Measurements from ENCODE around the gene ARHGAP24. TPM values are rescaled to one million over a fixed set of nuclear protein-coding genes. Genes with fewer than 3 reads are reported as not detected.

ARHGAP24 gene
- total RNA-seq, 1 experiment from 2014 or later, result 1.3 TPM

DNA sequence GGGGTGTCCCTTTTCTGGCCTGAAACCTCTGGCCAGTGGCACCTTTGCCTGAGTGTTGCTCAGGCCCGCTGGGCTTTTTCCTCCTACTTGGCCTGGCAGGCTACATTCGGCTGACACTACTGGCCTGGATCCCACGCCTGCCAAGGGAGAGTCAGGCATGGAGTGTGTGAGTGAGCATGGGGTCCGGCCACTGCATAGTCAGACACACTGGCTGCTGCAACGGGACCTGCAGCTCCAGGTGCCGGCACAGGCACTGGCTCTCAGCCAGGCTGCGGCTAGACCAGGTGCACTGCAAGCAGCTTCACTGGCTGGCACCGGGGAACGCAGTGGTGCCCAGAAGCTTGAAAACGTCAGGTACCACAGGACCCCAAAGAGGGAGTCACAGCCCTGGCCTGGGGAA is 434.9 kb downstream of the ARHGAP24 start:
- Histone ChIP-seq H3K9ac (ENCODE audit: low read length) (no peak overlapping the region), H2AFZ (ENCODE audit: low read depth, low read length, poor library complexity, severe bottlenecking) (no peak overlapping the region), H3K9me3 (ENCODE audit: control insufficient read depth in 1 of 2, insufficient read depth in 1 of 2, low read depth in 1 of 2, low read length in 2 of 2) (no peaks in the 10 kb centered on the region), H3K9me2 (ENCODE audit: insufficient read depth) (no peaks in the 10 kb centered on the region), H3K4me1 (ENCODE audit: control insufficient read depth in 1 of 2, insufficient read depth in 2 of 2, low read length in 2 of 2) (no peaks in the 10 kb centered on the region), H3K4me3 (replicated peaks in 1 of 2; ENCODE audit: low read depth in 1 of 2, low read length in 2 of 2) (no peak overlapping the region), H4K20me1 (ENCODE audit: insufficient read depth) (no peaks in the 10 kb centered on the region), H3K27ac (ENCODE audit: low read depth, low read length) (no peak overlapping the region), H3K36me3 (ENCODE audit: control insufficient read depth in 1 of 2, insufficient read depth in 2 of 2, low read length in 2 of 2) (no peaks in the 10 kb centered on the region), H3K4me2 (ENCODE audit: low read length) (no peak overlapping the region), H3K27me3 (ENCODE audit: insufficient read depth, low read length) (no peaks in the 10 kb centered on the region), H3K79me2 (ENCODE audit: insufficient read depth, low read length) (no peaks in the 10 kb centered on the region)
- no peak for TF ChIP-seq POLR2AphosphoS5 (IDR thresholded peaks at IDR 0.05; ENCODE audit: low read depth, low read length)
- TF ChIP-seq EGR1 (IDR thresholded peaks at IDR 0.05; ENCODE audit: low read depth), result no peak
- TF ChIP-seq POLR2A (IDR thresholded peaks at IDR 0.05; ENCODE audit: borderline replicate concordance, extremely low read depth, insufficient read depth, insufficient read length), result no peak
- no peak for TF ChIP-seq JUND (IDR thresholded peaks at IDR 0.05)
- TF ChIP-seq CBX3 (IDR thresholded peaks at IDR 0.05; ENCODE audit: low read depth), result no peak
- TF ChIP-seq ZNF274 (IDR thresholded peaks at IDR 0.05; ENCODE audit: low read depth, low read length), result no peak
- TF ChIP-seq ZFX (IDR thresholded peaks at IDR 0.05), result no peak
- TF ChIP-seq, protein P1, sequence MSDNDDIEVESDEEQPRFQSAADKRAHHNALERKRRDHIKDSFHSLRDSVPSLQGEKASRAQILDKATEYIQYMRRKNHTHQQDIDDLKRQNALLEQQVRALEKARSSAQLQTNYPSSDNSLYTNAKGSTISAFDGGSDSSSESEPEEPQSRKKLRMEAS (IDR thresholded peaks at IDR 0.05), result no peak
- no peak for TF ChIP-seq CEBPB (IDR thresholded peaks at IDR 0.05; ENCODE audit: low read depth)
- ATAC-seq (no peak), DNase-seq (ENCODE audit: low read depth, low spot score) (no peak)
- ChIA-PET RAD21 (ENCODE audit: low non-redundant PET in 1 of 2, low total read pairs in 2 of 2, uncharacterized antibody in 2 of 2, unreplicated experiment in 2 of 2) (no interaction called here), CTCF (interaction anchor here (1.4 kb wide), 1 partner anchor 59 kb away, joined by 3 read pairs; no protein-coding TSS in a partner anchor), POLR2A (no interaction called here)
- intact Hi-C loops (cut with micrococcal nuclease), result no loop called here
- BruUV-seq (replicated peaks), result no TSS peak

DNA sequence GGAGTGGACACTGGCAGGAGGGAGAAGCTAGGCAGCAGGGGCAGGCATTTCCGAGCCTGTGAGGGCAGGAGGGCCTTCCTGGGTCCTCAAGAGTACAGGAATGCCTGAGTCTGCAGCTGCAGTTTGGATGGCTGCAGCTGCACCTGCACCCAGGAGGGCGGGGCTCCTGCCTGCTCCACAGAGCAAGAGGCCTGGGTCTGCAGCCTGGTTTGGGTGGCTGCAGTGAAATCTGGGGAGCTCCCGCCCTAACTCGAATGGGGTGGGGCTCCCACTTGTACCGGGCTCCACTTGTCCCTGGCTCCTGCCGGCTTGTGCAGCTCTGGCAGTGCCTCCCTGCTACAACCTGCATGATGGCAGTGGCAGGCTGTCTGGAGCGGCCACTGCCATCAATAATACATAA is 436.0 kb downstream of the ARHGAP24 start:
- POLR2A ChIA-PET, result no interaction called here
- no peak for ATAC-seq
- TF ChIP-seq, protein P2, sequence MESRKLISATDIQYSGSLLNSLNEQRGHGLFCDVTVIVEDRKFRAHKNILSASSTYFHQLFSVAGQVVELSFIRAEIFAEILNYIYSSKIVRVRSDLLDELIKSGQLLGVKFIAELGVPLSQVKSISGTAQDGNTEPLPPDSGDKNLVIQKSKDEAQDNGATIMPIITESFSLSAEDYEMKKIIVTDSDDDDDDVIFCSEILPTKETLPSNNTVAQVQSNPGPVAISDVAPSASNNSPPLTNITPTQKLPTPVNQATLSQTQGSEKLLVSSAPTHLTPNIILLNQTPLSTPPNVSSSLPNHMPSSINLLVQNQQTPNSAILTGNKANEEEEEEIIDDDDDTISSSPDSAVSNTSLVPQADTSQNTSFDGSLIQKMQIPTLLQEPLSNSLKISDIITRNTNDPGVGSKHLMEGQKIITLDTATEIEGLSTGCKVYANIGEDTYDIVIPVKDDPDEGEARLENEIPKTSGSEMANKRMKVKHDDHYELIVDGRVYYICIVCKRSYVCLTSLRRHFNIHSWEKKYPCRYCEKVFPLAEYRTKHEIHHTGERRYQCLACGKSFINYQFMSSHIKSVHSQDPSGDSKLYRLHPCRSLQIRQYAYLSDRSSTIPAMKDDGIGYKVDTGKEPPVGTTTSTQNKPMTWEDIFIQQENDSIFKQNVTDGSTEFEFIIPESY (IDR thresholded peaks at IDR 0.05; ENCODE audit: extremely low read depth, insufficient replicate concordance, low read length), result no peak
- no peak for TF ChIP-seq POLR2AphosphoS5 (IDR thresholded peaks at IDR 0.05; ENCODE audit: low read depth, low read length)
- TF ChIP-seq EZH2 (IDR thresholded peaks at IDR 0.05), result no peak
- no peak for TF ChIP-seq CBX3 (IDR thresholded peaks at IDR 0.05; ENCODE audit: low read depth)

More for the DNA sequence above, 436.0 kb downstream of the ARHGAP24 start:
- intact Hi-C loops (cut with micrococcal nuclease), result no loop called here
- H3K36me3 ChIP-seq (ENCODE audit: control insufficient read depth in 1 of 2, insufficient read depth in 2 of 2, low read length in 2 of 2), result no peaks in the 10 kb centered on the region
- no peak overlapping the region for H2AFZ ChIP-seq (ENCODE audit: low read depth, low read length, poor library complexity, severe bottlenecking)
- no peak overlapping the region for H3K4me3 ChIP-seq (replicated peaks in 1 of 2; ENCODE audit: low read depth in 1 of 2, low read length in 2 of 2)
- H3K4me1 ChIP-seq (ENCODE audit: control insufficient read depth in 1 of 2, insufficient read depth in 2 of 2, low read length in 2 of 2), result no peaks in the 10 kb centered on the region
- H3K9ac ChIP-seq (ENCODE audit: low read length), result no peak overlapping the region
- no peaks in the 10 kb centered on the region for H3K79me2 ChIP-seq (ENCODE audit: insufficient read depth, low read length)
- H4K20me1 ChIP-seq (ENCODE audit: insufficient read depth), result no peaks in the 10 kb centered on the region
- ChIA-PET RAD21 (ENCODE audit: low non-redundant PET in 1 of 2, low total read pairs in 2 of 2, uncharacterized antibody in 2 of 2, unreplicated experiment in 2 of 2) (no interaction called here), CTCF (no interaction called here)
- H3K9me3 ChIP-seq (ENCODE audit: control insufficient read depth in 1 of 2, insufficient read depth in 1 of 2, low read depth in 1 of 2, low read length in 2 of 2), result no peaks in the 10 kb centered on the region
- no peak overlapping the region for H3K4me2 ChIP-seq (ENCODE audit: low read length)
- no peak overlapping the region for H3K27ac ChIP-seq (ENCODE audit: low read depth, low read length)
- no peaks in the 10 kb centered on the region for H3K9me2 ChIP-seq (ENCODE audit: insufficient read depth)
- no peak for DNase-seq (ENCODE audit: low read depth, low spot score)
- no TSS peak for BruUV-seq (replicated peaks)
- H3K27me3 ChIP-seq (ENCODE audit: insufficient read depth, low read length), result no peaks in the 10 kb centered on the region
